Astrocyte (in vitro differentiated cells and primary cell): ENCODE results near the gene RNU7-1.

Experiments used
- EZH2 ChIP-seq: IDR thresholded peaks from 2 replicates; pipeline ENCODE4 v1.6.1; 2012; ENCODE audit warnings: mild to moderate bottlenecking, low read length, inconsistent platforms; ENCODE audit not compliant: insufficient read depth
- TF ChIP-seq, protein P1 (sequence below): IDR thresholded peaks from 2 replicates; pipeline ENCODE4 v1.5.1; 2011; ENCODE audit warnings: low read depth, mild to moderate bottlenecking, inconsistent platforms, low read length, moderate library complexity; ENCODE audit not compliant: insufficient read depth

DNA sequence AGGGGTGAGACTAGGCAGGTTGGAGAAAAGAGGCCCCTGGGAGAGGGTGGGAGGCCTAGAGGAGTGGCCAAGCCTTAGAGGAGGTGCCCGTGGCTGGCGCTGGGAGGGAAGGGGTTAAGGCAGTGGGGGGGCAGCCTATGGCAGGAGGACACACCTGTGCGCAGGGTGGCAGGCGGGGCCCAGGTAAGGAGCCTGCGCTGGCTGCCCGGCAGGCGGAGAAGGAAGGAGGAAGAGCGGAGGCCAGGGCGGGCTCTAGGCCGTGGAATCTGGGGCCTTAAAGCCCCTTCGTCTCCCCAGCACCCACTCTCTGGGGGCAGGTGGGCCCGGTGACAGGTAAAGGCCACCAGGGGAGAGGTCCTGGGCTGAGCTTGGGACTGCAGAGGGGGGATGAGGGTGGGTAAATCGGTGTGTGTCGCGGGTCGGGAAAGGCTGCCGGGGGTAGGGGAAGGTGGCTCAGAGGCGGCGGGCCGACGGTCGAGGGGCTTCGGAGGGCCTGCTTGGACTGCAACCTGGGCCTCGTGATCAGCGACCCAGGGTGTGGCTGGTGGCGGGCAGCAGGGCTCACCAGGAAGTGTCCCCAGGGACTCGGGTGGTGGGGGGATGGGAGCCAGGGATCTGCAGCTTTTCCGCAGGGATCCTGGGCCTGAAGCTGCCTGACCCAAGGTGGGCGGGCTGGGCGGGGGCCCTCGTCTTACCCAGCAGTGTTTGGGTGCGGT is 19.6 kb downstream of the RNU7-1 start:
- TF ChIP-seq, protein P1, sequence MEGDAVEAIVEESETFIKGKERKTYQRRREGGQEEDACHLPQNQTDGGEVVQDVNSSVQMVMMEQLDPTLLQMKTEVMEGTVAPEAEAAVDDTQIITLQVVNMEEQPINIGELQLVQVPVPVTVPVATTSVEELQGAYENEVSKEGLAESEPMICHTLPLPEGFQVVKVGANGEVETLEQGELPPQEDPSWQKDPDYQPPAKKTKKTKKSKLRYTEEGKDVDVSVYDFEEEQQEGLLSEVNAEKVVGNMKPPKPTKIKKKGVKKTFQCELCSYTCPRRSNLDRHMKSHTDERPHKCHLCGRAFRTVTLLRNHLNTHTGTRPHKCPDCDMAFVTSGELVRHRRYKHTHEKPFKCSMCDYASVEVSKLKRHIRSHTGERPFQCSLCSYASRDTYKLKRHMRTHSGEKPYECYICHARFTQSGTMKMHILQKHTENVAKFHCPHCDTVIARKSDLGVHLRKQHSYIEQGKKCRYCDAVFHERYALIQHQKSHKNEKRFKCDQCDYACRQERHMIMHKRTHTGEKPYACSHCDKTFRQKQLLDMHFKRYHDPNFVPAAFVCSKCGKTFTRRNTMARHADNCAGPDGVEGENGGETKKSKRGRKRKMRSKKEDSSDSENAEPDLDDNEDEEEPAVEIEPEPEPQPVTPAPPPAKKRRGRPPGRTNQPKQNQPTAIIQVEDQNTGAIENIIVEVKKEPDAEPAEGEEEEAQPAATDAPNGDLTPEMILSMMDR = no peak
- no peak for TF ChIP-seq EZH2
